PC-3 (cell line): ENCODE measurements around the gene PUS3. TPM values are rescaled to one million over a fixed set of nuclear protein-coding genes. Genes with fewer than 3 reads are reported as not detected.
A peak's percentile ranks its signal among the peaks of the same experiment; 100 is the strongest.

Experiments
- ATAC-seq: fragments of 200-7000 bp; cut with Tn5 transposase; 2 replicates; pipeline ENCODE4 v1.9.1; 2020; ENCODE audit warnings: mild to moderate bottlenecking, moderate library complexity
- BruUV-seq: library from RNA; stranded (reverse); fragments of 400-500 nt; replicated peaks from 2 replicates; lab custom pipeline; 2021; lab: Mats Ljungman, UMichigan
- CTCF ChIA-PET: fragments of 300-600 bp; sonication (Branson Sonifier 250); formaldehyde crosslinking; loops from one replicate; lab custom pipeline; 2022; ENCODE audit warnings: antibody characterized with exemption; lab: Charles Lee
- POLR2A ChIA-PET: fragments of 300-600 bp; sonication (Branson Sonifier 250); formaldehyde crosslinking; loops from one replicate; lab custom pipeline; 2022; ENCODE audit warnings: antibody characterized with exemption; ENCODE audit not compliant: unreplicated experiment; lab: Charles Lee
- DNase-seq: peaks from one replicate; pipeline ENCODE4 v3.0.0-alpha.2; 2015
- H2AFZ ChIP-seq: fragments of 300-600 bp; sonication (generic); 2 replicates; pipeline ENCODE4 v1.6.0; 2016; ENCODE audit warnings: antibody characterized with exemption, low read length
- H3F3A ChIP-seq: fragments of 300-600 bp; sonication (generic); one replicate; pipeline ENCODE4 v1.6.0; 2017; ENCODE audit warnings: antibody characterized with exemption, low read length, control low read depth, mild to moderate bottlenecking; ENCODE audit not compliant: unreplicated experiment
- H3K27ac ChIP-seq: fragments of 300-600 bp; sonication (generic); 2 replicates; pipeline ENCODE4 v1.5.1; 2016; ENCODE audit warnings: mild to moderate bottlenecking, low read length
- H3K27me3 ChIP-seq: fragments of 300-600 bp; sonication (generic); 2 replicates; pipeline ENCODE4 v1.6.1; 2016; ENCODE audit warnings: low read length, mixed read lengths
- H3K36me3 ChIP-seq: fragments of 300-600 bp; sonication (generic); 2 replicates; pipeline ENCODE4 v1.6.1; 2016; ENCODE audit warnings: low read depth, mixed run types, low read length, mixed read lengths
- H3K4me1 ChIP-seq: fragments of 300-600 bp; sonication (generic); 2 replicates; pipeline ENCODE4 v1.5.1; 2016; ENCODE audit warnings: low read length; ENCODE audit not compliant: insufficient read depth
- H3K4me2 ChIP-seq: fragments of 300-600 bp; sonication (generic); 2 replicates; pipeline ENCODE4 v1.6.0; 2016; ENCODE audit warnings: low read length
- H3K4me3 ChIP-seq: fragments of 300-600 bp; sonication (generic); 2 replicates; pipeline ENCODE4 v1.5.1; 2016; ENCODE audit warnings: mild to moderate bottlenecking, low read length, mixed read lengths
- H3K79me2 ChIP-seq: fragments of 300-600 bp; sonication (generic); 2 replicates; pipeline ENCODE4 v1.6.1; 2017; ENCODE audit warnings: low read length, mixed read lengths
- H3K9ac ChIP-seq: fragments of 300-600 bp; sonication (generic); 2 replicates; pipeline ENCODE4 v1.6.0; 2016; ENCODE audit warnings: mild to moderate bottlenecking, low read length
- H3K9me2 ChIP-seq: fragments of 300-600 bp; sonication (generic); replicated peaks from 2 replicates; pipeline ENCODE4 v1.6.1; 2016; ENCODE audit warnings: mixed run types, low read length, mixed read lengths
- H3K9me3 ChIP-seq: fragments of 300-600 bp; sonication (generic); 2 replicates; pipeline ENCODE4 v1.6.1; 2016; ENCODE audit warnings: low read length, mixed read lengths
- H4K20me1 ChIP-seq: fragments of 300-600 bp; sonication (generic); 2 replicates; pipeline ENCODE4 v1.6.1; 2016; ENCODE audit warnings: low read length, mixed read lengths
- EZH2 ChIP-seq: fragments of 300-600 bp; sonication (generic); IDR thresholded peaks from one replicate; pipeline ENCODE4 v1.6.1; 2017; ENCODE audit warnings: antibody characterized with exemption, mild to moderate bottlenecking, low read length; ENCODE audit not compliant: unreplicated experiment
- EZH2phosphoT487 ChIP-seq: fragments of 300-600 bp; sonication (generic); IDR thresholded peaks from 2 replicates; pipeline ENCODE4 v1.6.1; 2018; ENCODE audit warnings: mild to moderate bottlenecking, antibody characterized with exemption, low read length, borderline replicate concordance
- intact Hi-C: fragments of 100-400 bp; cut with micrococcal nuclease; formaldehyde crosslinking; loops from 2 replicates; pipeline ENCODE4 v1.9.0; 2023
- total RNA-seq: library from RNA; depleted of rRNA; stranded (reverse); fragments of >200 nt; gene quantifications from 2 replicates; pipeline ENCODE4 v1.2.3, GENCODE V29; 2014
- TF ChIP-seq, protein P1 (sequence below): fragments of 300-600 bp; sonication (generic); conservative IDR thresholded peaks from 2 replicates; pipeline ENCODE4 v1.5.1; 2017; ENCODE audit warnings: antibody characterized with exemption, low read depth, mild to moderate bottlenecking, low read length

PUS3 gene
- total RNA-seq, 1 experiment from 2014 or later: 26.2 TPM

GRCh38 chr11:125903711-125904659 is 979 bp upstream of the PUS3 start, which contains the start of gene DDX25:
Gene DDX25 (plus strand): TSS chr11:125904508. CDS start chr11:125904518, 10 bp downstream.
- CTCF ChIA-PET: no interaction called here
- Histone ChIP-seq H3K4me2 (peak within 1 kb of the TSS; percentile 84), H3K36me3 (peaks cover 21% of the 10 kb centered on the region), H3K4me1 (peaks cover 7% of the 10 kb centered on the region), H3F3A (no peaks in the 10 kb centered on the region), H3K4me3 (peak within 1 kb of the TSS; percentile 90; the same call in 1 of the 2 replicates), H4K20me1 (peaks cover 4% of the 10 kb centered on the region; the same call in 1 of the 2 replicates), H3K79me2 (peaks cover 36% of the 10 kb centered on the region), H3K9ac (no peak within 1 kb of the TSS), H3K27me3 (peaks cover 14% of the 10 kb centered on the region; the same call in 1 of the 2 replicates), H3K27ac (no peak within 1 kb of the TSS), H2AFZ (peak within 1 kb of the TSS; percentile 79; the same call in 1 of the 2 replicates), H3K9me3 (no peaks in the 10 kb centered on the region), H3K9me2 (no peaks in the 10 kb centered on the region)
- POLR2A ChIA-PET: interaction anchor here (0.5 kb wide), 1 partner anchor 31 kb away, joined by 3 read pairs; no protein-coding TSS in a partner anchor
- DNase-seq (no peak), ATAC-seq (no peak)
- intact Hi-C loops: no loop called here
- TF ChIP-seq EZH2: no peak
- no TSS peak for BruUV-seq

GRCh38 chr11:125902277-125902926 is 604 bp downstream of the PUS3 start:
- BruUV-seq: TSS peak; percentile 80
- Histone ChIP-seq H3F3A (no peaks in the 10 kb centered on the region), H3K27me3 (peaks cover 12% of the 10 kb centered on the region; the same call in 1 of the 2 replicates), H3K36me3 (peaks cover 33% of the 10 kb centered on the region), H3K79me2 (peaks cover 52% of the 10 kb centered on the region), H3K4me1 (peaks cover 7% of the 10 kb centered on the region), H3K9me2 (no peaks in the 10 kb centered on the region), H3K27ac (peak overlapping the region; percentile 42), H3K4me3 (peak overlapping the region; percentile 90), H2AFZ (peak overlapping the region; percentile 79), H3K4me2 (peak overlapping the region; percentile 84), H4K20me1 (peaks cover 14% of the 10 kb centered on the region; the same call in 1 of the 2 replicates), H3K9ac (peak overlapping the region; percentile 80), H3K9me3 (no peaks in the 10 kb centered on the region)
- TF ChIP-seq EZH2phosphoT487 (no peak), EZH2 (no peak)
- TF ChIP-seq, protein P1, sequence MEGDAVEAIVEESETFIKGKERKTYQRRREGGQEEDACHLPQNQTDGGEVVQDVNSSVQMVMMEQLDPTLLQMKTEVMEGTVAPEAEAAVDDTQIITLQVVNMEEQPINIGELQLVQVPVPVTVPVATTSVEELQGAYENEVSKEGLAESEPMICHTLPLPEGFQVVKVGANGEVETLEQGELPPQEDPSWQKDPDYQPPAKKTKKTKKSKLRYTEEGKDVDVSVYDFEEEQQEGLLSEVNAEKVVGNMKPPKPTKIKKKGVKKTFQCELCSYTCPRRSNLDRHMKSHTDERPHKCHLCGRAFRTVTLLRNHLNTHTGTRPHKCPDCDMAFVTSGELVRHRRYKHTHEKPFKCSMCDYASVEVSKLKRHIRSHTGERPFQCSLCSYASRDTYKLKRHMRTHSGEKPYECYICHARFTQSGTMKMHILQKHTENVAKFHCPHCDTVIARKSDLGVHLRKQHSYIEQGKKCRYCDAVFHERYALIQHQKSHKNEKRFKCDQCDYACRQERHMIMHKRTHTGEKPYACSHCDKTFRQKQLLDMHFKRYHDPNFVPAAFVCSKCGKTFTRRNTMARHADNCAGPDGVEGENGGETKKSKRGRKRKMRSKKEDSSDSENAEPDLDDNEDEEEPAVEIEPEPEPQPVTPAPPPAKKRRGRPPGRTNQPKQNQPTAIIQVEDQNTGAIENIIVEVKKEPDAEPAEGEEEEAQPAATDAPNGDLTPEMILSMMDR: no peak
- intact Hi-C loops: no loop called here
- peak; percentile 49 for ATAC-seq
- CTCF ChIA-PET: no interaction called here
- POLR2A ChIA-PET: interaction anchor here (0.6 to 0.9 kb wide), 3 partner anchors 14 to 332 kb away, joined by 3 read pairs; no protein-coding TSS in a partner anchor
- DNase-seq: peak; percentile 19

GRCh38 chr11:125901872-125902271 is 1.1 kb downstream of the PUS3 start:
- no peak for ATAC-seq
- intact Hi-C loops: no loop called here
- H3K9me2 ChIP-seq: no peaks in the 10 kb centered on the region

More at GRCh38 chr11:125901872-125902271, 1.1 kb downstream of the PUS3 start:
- TF ChIP-seq EZH2 (no peak), EZH2phosphoT487 (no peak)
- TF ChIP-seq, protein P1: no peak
- Histone ChIP-seq H3K27ac (no peak overlapping the region), H4K20me1 (peaks cover 16% of the 10 kb centered on the region), H3K4me1 (peaks cover 7% of the 10 kb centered on the region), H3K9ac (no peak overlapping the region), H3K36me3 (peaks cover 38% of the 10 kb centered on the region), H3K4me2 (peak overlapping the region; percentile 84), H3F3A (no peaks in the 10 kb centered on the region), H2AFZ (no peak overlapping the region), H3K79me2 (peaks cover 58% of the 10 kb centered on the region), H3K27me3 (peaks cover 12% of the 10 kb centered on the region; the same call in 1 of the 2 replicates), H3K9me3 (no peaks in the 10 kb centered on the region), H3K4me3 (peak overlapping the region; percentile 90; the same call in 1 of the 2 replicates)
- TSS peak; percentile 15 for BruUV-seq
- DNase-seq: no peak
- POLR2A ChIA-PET: no interaction called here
- CTCF ChIA-PET: no interaction called here
